Fibroblast of skin of left quadriceps (primary cell): Measurements from ENCODE around the gene IGFLR1.

ENCODE experiments used
- DNase-seq, 2 experiments: peaks; one replicate each; pipeline ENCODE4 v3.0.0-alpha.2; 2013; ENCODE audit warnings: low read depth in 2 of 2

Gene IGFLR1

GRCh38 chr19:35755550-35756376 lies 13.5 kb upstream of the IGFLR1 start:
- no peak for DNase-seq

DNA sequence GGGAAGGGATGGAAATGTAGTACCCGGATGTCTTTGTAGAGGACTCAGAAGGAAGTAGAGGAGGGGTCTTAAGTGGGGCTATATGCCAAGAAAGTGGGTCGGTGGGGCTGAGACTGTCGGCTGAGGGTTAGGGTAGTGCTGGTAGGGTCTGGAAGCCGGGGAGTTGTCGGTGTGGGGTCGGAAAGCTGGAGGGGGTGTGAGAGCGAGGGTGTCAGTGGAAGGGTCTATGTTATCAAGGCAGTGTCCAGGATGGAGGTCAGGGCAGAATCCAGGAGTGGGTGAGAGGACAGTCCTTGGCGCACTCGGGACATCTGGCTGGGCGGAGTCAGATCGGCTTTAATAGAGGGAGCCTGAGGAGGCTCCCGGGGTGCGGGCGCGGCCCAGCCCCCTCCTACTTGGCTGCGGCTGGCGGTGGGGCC lies 12.9 kb upstream of the IGFLR1 start:
- no peak for DNase-seq

DNA sequence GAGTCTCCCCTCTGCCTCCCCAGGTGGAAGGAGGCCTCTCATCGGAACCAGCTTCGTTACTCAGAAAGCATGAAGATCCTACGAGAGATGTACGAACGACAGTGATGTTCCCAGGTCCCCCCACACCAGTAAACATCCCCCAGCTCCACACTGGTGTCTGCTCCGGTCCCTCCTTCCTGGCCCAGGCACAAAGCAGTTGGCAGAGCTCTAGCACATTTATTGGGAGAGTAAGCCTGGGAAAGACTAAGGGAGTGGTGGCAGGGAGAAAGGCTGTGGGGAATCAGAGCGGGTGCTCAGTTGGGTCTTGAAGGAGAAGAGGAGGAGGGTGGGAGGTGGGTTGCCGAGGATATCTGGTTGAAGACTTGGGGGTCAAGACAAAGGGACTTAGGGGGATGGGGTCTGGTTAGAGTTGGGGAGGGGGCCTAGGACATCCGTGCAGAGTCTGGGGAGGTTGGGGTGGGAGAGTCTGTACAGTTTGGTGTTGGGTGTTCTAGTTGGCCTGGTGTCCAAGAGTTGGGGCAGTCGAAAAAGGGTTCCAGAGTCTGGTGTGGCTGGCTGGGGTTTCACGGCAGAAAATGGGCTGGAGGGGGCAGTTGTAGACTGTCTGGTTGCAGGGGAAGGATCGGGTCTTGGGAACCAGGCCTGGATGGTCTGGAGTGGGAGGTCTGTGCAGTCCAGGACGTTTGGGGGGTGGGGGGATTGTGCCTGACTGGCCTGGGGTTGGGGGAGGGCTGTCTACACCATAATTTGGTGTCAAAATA lies 12.3 kb upstream of the IGFLR1 start:
- no peak for DNase-seq

DNA sequence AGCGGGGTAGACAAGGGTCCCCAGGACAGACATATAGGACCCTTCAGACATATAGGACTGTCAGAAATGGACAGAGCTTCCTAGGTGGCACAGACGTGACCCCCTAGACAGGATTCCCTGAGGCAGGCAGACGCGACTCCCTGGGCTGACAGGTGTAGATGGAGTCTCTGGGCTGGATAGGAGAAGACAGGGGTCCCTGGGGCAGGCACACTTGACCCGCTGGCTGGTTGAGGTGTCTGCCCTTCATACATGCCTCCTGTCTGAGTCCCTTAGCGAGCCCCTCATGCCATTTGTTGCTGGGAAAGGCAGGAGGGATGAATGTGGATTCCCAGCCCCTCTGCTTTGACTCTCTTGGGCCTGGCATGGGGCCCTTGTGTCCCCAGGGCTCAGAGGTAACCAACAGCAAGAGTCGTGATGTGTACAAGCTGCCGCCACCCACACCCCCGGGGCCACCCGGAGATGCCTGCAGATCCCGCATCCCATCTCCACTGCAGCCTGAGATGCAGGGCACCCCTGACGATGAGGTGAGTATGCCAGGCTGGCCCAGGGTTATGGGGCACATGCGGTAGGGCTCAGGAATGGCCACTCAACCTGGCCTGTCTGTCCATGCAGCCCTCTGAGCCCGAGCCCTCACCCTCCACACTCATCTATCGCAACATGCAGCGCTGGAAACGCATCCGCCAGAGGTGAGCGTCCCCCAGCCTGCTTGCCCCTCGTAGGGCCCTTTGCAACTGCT lies 11.6 kb upstream of the IGFLR1 start:
- no peak for DNase-seq

- DNase-seq = no peak
Measured at GRCh38 chr19:35752746-35753350, 10.6 kb upstream of the IGFLR1 start.

DNA sequence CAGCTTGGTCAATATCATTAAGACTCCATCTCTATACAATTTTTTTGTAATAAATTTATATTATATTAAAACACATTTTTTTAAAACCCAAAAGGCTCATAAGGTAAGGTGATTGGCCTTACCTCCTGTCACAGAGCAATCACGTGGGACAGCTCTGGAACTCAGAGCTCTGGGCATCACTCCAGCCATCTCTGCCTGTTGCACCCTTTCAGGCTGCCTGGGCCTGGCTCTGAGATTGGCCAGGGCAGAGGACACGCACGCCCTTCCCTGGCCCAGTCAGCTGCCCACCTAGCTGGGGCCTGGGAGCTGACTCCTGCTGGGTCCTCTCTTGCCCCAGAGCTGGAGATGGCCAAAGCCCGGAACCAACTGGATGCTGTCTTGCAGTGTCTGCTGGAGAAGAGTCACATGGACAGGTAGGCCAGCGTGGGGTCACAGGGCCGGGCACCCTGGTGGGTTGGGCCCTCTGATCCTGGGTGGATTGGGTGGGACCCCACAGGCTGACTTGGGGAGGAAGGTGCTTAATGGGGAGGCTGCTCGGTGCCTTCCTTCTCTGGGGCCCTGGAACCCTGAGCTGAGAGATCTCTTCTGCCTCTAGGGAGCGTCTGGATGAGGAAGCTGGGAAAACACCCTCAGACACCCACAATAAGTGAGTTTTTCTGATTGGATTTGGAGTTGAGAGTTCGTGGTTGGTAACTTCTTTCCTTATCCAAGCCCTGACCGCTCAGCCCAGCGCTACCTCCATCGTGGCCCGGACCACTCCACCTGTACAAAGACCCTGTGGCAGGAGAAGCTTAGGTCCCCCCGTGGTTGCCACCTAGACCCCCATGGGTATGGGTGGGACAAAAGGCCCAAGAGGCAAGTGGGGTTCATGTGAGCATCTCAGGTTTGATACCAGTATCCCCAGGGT lies 9.8 kb upstream of the IGFLR1 start:
- DNase-seq = no peak

DNA sequence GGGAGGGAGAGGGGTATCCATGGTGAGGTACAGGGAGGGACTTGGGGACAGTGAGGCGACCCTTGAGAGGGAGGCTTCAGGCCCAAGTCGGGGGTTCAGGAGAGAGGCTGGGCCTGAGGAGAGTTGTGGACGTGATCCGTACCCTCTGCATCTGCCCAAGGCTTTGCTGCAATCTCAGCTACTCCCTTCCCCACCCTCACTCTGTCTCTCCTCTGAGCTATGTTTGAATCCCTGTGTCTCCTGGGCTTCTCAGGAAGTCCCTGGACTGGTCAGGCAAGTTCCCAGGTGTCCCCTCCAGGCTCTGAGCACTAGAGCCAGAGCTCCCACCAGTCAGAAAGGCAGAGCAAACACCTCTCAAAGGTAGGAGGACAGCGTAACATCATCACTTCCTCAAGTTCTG lies 7.9 kb upstream of the IGFLR1 start:
- DNase-seq = no peak

DNA sequence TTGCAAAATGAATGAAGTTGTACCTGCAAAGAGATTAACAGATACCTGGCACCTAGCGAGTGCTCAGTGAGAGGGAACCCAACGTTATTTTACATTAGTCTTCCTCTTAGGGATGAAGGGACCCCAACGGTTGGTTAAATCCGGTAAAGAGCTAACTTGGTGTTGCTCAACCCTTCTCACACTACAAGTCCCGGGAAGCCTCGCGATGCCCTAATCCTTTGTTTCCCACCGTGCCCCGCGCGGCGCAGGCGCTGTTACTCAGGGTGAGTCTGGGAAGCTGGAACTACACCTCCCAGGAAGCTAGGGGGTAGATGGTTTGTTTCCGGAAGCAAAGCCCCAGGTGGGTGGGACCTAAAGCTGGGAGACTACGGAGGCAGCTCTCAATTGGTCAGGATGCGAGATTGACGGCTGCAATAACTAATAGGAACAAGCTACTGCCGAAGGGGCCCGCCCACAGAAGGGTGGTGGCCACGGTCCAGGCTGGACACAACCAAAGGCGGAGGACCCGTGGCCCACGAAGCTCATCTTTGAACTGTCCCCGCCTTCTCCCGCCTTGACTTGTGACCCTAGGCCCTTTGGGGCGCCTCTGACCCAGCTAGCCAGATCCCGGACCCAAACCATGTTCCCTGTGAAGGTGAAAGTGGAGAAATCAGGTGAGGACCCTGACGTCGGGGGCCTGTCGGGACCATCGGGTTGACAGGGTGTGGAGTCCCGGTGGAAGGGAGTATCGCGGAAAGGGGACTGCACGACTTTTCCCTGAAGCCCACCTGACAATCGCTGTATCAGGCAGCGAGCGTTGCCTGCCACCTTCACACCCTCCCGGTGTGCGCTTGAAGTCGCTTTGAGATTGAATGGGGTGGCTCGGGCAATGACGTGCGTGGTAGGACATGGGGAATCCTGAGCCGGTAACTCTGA lies 6.1 kb upstream of the IGFLR1 start, which contains the start of gene LIN37:
LIN37 (plus strand) TSS at position 471 of the 915 bp plus-strand sequence; CDS start at position 620, 149 bp downstream.
- DNase-seq = peak; percentile 98 to 99

GRCh38 chr19:35746531-35746930 lies 4.3 kb upstream of the IGFLR1 start:
- DNase-seq = no peak

GRCh38 chr19:35746087-35746462 lies 3.8 kb upstream of the IGFLR1 start:
- no peak for DNase-seq

GRCh38 chr19:35745328-35746086 lies 3.3 kb upstream of the IGFLR1 start, which contains the start of the genes PSENEN and U2AF1L4:
TSS of gene PSENEN (plus strand) at chr19:35745651. CDS start at chr19:35745931, 280 bp downstream.
TSS of gene U2AF1L4 (minus strand) at chr19:35745418. CDS start at chr19:35745391, 27 bp downstream.
- DNase-seq = peak; percentile 98

GRCh38 chr19:35744430-35745327 lies 2.4 kb upstream of the IGFLR1 start:
- DNase-seq = peak; percentile 90 to 91

DNA sequence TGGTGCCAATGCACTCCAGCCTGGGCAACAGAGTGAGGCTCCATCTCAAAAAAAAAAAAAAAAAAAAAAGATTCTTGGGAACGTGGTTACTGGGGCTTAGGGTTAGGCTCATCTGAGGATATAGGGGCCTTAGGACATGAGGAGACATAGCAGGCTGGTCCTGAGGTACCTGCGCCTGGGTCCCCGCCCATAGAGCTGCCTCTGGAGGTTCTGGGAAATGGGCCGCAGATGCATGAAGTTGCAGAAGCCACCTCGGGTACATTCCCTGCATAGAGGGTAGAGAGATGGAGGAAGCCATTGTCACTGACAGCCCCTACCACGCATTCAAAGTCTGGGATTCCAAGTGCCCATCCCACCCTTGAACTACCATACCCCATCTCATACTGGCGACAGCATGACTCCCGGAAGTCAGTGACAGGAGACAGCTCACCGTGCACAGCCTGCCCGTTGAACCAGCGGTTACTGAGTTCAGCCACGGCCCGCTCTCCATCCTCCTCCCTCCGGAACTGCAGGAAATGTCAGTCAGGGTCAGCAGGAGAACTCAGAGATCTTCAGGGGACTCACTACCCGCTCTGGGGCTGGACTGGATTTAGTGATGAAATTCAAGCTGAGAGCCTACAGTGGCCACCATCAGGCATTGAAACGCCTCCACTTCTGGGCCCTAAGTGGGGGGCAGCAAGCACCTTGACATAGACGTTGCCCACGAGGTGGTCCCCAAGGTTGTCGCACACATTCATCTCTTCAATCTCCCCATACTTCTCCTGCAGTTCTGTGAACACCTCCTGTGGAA lies 1.6 kb upstream of the IGFLR1 start:
- DNase-seq = no peak

GRCh38 chr19:35741203-35741515 lies 1.1 kb downstream of the IGFLR1 start:
- DNase-seq = no peak

DNA sequence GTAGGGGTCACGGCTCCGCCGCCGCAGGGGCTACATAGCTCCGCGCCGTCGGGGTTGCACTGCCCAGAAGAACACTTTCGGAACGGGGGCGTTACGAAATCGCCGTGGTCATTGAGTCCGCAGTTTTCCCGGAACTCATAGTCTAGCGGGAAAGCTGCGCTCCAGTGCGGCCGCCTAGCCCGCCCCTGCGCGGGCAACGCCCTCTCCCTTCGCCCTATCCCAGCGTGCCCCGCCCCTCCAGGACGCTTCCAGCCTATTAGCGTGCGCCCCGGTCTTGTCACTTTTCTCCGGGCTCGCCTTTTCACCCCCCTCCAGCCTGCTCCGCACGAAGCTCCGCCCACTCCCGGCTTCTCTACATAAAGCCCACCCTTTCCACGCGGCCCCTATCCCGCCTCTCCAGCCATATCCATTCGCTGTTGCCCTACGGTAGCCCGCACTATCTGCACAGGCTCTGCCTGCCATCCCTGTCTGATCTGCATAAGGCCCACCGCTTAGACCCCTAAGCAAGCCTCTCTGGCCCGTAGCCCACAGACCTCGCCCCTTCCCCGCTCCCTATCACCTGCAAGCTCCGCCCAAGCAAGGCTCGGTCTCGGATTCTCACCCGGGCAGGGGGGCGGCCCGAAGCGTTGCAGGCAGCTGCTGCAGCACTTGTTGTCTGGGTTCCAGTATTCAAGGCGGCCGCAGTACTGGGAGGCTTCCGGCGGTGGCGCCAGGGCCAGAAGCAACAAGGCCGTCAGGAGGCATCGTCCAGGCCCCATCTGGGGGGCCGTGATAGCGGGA lies 1.6 kb downstream of the IGFLR1 start:
- peak; percentile 90 to 92 for DNase-seq

DNA sequence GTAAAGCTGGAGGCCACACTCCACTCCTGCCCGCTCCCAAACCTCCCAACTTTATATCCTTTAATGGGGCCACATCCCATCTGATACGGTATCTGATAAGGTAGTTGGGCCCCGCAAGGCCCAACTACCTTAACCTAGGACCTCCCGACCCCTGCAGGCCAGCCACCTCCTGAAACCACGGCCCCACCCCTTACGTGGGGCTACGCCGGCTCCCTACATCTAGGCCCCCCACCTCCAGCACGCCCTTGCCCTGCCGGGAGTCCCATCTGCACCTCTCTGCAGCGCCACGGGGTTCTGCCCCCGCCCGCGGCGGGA lies 2.2 kb downstream of the IGFLR1 start:
- DNase-seq = no peak
